H1 (cell line): ENCODE data around the gene ANKRD24. TPM values are rescaled to one million over a fixed set of nuclear protein-coding genes. Genes with fewer than 3 reads are reported as not detected.

Experiments
- SP1 ChIP-seq: IDR thresholded peaks from 2 replicates; pipeline ENCODE4 v1.6.1; 2011; ENCODE audit warnings: low read depth, low read length
- TAF7 ChIP-seq: optimal IDR thresholded peaks from 2 replicates; pipeline ENCODE3; 2011; ENCODE audit warnings: low read depth, mild to moderate bottlenecking, inconsistent platforms, low read length, moderate library complexity, borderline replicate concordance
- polyA plus RNA-seq, 7 experiments: library from polyadenylated mRNA; depleted of rRNA in 3 of 7; stranded (reverse) in 5 of 7; unstranded in 2 of 7; fragments of >200 nt in 5 of 7; fragments of 200-250 nt in 2 of 7; gene quantifications; 1 replicate in 5 of 7; 2 replicates in 1 of 7; 4 replicates in 1 of 7; pipeline versions ENCODE4 v1.2.1 to v1.2.3, GENCODE V29; 2011 to 2013; ENCODE audit warnings: missing spikeins in 2 of 7, mixed read lengths in 2 of 7
- total RNA-seq: library from RNA; stranded (reverse); fragmentation: NEBNext Ultra II Directional; extraction: Animal tissue kit (Norgen Biotek cat#: 25700); gene quantifications from 2 replicates; pipeline ENCODE4 v1.2.1, GENCODE V29; 2021
- TF ChIP-seq, protein P1 (sequence below): fragments of 300-600 bp; sonication (generic); IDR thresholded peaks from 2 replicates; pipeline ENCODE4 v1.7.1; 2012; ENCODE audit warnings: low read length, moderate library complexity, mild to moderate bottlenecking, inconsistent platforms; ENCODE audit not compliant: insufficient replicate concordance
- TF ChIP-seq, protein P2 (sequence below): IDR thresholded peaks from 2 replicates; pipeline ENCODE4 v1.6.1; 2011; ENCODE audit warnings: low read depth, mild to moderate bottlenecking, low read length; ENCODE audit not compliant: insufficient read depth

ANKRD24 gene
- total and polyA plus RNA-seq, 2 of the 8 experiments (the other 6 are each of a cell fraction or from before 2014, with no cell fraction given): 7.6 to 14.1 TPM

DNA sequence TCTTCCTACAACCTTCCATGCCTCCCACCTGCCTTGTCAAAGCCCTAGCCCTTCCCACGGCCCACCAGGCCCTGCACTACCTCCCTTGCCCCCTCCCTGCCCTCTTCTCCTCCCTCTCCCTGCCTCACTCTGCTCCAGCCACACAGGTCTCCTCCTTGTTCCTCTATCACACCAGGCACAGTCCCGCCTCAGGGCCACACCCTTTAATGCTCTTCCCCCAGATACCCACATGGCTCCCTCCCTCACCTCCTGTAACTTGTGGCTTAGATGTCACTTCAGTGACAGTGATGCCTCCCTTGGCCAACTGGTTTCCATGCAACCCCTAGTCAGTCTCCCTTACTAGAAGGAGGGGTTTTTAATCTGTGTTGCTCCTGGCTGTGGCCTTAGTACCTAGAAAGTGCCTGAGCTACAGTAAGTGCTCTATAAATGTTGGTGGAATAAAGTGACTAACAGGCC is 1.4 kb upstream of the ANKRD24 start (continued):
- TF ChIP-seq, protein P1, sequence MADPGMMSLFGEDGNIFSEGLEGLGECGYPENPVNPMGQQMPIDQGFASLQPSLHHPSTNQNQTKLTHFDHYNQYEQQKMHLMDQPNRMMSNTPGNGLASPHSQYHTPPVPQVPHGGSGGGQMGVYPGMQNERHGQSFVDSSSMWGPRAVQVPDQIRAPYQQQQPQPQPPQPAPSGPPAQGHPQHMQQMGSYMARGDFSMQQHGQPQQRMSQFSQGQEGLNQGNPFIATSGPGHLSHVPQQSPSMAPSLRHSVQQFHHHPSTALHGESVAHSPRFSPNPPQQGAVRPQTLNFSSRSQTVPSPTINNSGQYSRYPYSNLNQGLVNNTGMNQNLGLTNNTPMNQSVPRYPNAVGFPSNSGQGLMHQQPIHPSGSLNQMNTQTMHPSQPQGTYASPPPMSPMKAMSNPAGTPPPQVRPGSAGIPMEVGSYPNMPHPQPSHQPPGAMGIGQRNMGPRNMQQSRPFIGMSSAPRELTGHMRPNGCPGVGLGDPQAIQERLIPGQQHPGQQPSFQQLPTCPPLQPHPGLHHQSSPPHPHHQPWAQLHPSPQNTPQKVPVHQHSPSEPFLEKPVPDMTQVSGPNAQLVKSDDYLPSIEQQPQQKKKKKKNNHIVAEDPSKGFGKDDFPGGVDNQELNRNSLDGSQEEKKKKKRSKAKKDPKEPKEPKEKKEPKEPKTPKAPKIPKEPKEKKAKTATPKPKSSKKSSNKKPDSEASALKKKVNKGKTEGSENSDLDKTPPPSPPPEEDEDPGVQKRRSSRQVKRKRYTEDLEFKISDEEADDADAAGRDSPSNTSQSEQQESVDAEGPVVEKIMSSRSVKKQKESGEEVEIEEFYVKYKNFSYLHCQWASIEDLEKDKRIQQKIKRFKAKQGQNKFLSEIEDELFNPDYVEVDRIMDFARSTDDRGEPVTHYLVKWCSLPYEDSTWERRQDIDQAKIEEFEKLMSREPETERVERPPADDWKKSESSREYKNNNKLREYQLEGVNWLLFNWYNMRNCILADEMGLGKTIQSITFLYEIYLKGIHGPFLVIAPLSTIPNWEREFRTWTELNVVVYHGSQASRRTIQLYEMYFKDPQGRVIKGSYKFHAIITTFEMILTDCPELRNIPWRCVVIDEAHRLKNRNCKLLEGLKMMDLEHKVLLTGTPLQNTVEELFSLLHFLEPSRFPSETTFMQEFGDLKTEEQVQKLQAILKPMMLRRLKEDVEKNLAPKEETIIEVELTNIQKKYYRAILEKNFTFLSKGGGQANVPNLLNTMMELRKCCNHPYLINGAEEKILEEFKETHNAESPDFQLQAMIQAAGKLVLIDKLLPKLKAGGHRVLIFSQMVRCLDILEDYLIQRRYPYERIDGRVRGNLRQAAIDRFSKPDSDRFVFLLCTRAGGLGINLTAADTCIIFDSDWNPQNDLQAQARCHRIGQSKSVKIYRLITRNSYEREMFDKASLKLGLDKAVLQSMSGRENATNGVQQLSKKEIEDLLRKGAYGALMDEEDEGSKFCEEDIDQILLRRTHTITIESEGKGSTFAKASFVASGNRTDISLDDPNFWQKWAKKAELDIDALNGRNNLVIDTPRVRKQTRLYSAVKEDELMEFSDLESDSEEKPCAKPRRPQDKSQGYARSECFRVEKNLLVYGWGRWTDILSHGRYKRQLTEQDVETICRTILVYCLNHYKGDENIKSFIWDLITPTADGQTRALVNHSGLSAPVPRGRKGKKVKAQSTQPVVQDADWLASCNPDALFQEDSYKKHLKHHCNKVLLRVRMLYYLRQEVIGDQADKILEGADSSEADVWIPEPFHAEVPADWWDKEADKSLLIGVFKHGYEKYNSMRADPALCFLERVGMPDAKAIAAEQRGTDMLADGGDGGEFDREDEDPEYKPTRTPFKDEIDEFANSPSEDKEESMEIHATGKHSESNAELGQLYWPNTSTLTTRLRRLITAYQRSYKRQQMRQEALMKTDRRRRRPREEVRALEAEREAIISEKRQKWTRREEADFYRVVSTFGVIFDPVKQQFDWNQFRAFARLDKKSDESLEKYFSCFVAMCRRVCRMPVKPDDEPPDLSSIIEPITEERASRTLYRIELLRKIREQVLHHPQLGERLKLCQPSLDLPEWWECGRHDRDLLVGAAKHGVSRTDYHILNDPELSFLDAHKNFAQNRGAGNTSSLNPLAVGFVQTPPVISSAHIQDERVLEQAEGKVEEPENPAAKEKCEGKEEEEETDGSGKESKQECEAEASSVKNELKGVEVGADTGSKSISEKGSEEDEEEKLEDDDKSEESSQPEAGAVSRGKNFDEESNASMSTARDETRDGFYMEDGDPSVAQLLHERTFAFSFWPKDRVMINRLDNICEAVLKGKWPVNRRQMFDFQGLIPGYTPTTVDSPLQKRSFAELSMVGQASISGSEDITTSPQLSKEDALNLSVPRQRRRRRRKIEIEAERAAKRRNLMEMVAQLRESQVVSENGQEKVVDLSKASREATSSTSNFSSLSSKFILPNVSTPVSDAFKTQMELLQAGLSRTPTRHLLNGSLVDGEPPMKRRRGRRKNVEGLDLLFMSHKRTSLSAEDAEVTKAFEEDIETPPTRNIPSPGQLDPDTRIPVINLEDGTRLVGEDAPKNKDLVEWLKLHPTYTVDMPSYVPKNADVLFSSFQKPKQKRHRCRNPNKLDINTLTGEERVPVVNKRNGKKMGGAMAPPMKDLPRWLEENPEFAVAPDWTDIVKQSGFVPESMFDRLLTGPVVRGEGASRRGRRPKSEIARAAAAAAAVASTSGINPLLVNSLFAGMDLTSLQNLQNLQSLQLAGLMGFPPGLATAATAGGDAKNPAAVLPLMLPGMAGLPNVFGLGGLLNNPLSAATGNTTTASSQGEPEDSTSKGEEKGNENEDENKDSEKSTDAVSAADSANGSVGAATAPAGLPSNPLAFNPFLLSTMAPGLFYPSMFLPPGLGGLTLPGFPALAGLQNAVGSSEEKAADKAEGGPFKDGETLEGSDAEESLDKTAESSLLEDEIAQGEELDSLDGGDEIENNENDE: no peak
- no peak for TF ChIP-seq TAF7
- no peak for TF ChIP-seq SP1
- TF ChIP-seq, protein P2, sequence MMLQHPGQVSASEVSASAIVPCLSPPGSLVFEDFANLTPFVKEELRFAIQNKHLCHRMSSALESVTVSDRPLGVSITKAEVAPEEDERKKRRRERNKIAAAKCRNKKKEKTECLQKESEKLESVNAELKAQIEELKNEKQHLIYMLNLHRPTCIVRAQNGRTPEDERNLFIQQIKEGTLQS: no peak
